IMR-90 (cell line): Measurements from ENCODE around the gene DCHS1. TPM values are rescaled to one million over a fixed set of nuclear protein-coding genes. Genes with fewer than 3 reads are reported as not detected.
A peak's percentile ranks its signal among the peaks of the same experiment; 100 is the strongest.

Experiments
- ATAC-seq: fragments of 200-7000 bp; cut with Tn5 transposase; 2 replicates; pipeline ENCODE4 v1.9.1; 2020; ENCODE audit warnings: low read depth, mild to moderate bottlenecking, moderate library complexity
- BruUV-seq: library from RNA; stranded (reverse); fragments of 400-500 nt; replicated peaks from 2 replicates; lab custom pipeline; 2021; lab: Mats Ljungman, UMichigan
- CTCF ChIA-PET: fragments of 300-600 bp; formaldehyde crosslinking; extraction: SDS; loops from one replicate; lab custom pipeline; 2021; ENCODE audit warnings: antibody characterized with exemption; lab: Yijun Ruan, JAX
- POLR2A ChIA-PET: fragments of 300-600 bp; sonication (Branson Sonifier 250); formaldehyde crosslinking; loops from one replicate; lab custom pipeline; 2022; ENCODE audit warnings: antibody characterized with exemption; ENCODE audit not compliant: unreplicated experiment; lab: Charles Lee
- DNase-seq: peaks from one replicate; pipeline ENCODE4 v3.0.0; 2013
- H2AFZ ChIP-seq: replicated peaks from 2 replicates; pipeline ENCODE3; 2013; ENCODE audit warnings: low read length, mild to moderate bottlenecking; ENCODE audit not compliant: poor library complexity
- H2AK5ac ChIP-seq: 2 replicates; pipeline ENCODE4 v1.6.1; 2013; ENCODE audit warnings: low read depth, low read length, inconsistent platforms
- H2AK9ac ChIP-seq: replicated peaks from 2 replicates; pipeline ENCODE3; 2013; ENCODE audit warnings: mild to moderate bottlenecking, low read depth, low read length, moderate library complexity; ENCODE audit not compliant: poor library complexity
- H2BK120ac ChIP-seq: 2 replicates; pipeline ENCODE4 v1.6.1; 2013; ENCODE audit warnings: low read depth, low read length, inconsistent platforms
- H2BK15ac ChIP-seq: 3 replicates; pipeline ENCODE4 v1.6.1; 2013; ENCODE audit warnings: low read depth, low read length, inconsistent platforms
- H2BK20ac ChIP-seq: 2 replicates; pipeline ENCODE4 v1.6.1; 2013; ENCODE audit warnings: low read depth, mild to moderate bottlenecking, inconsistent platforms, low read length, moderate library complexity
- H2BK5ac ChIP-seq: 2 replicates; pipeline ENCODE4 v1.6.1; 2013; ENCODE audit warnings: mild to moderate bottlenecking, low read depth, low read length, inconsistent platforms; ENCODE audit not compliant: poor library complexity, severe bottlenecking
- H3K14ac ChIP-seq: replicated peaks from 2 replicates; pipeline ENCODE4 v1.6.1; 2013; ENCODE audit warnings: low read depth, low read length, inconsistent platforms
- H3K18ac ChIP-seq: 2 replicates; pipeline ENCODE4 v1.6.1; 2013; ENCODE audit warnings: low read depth, low read length, control low read depth
- H3K23ac ChIP-seq: 2 replicates; pipeline ENCODE4 v1.6.1; 2013; ENCODE audit warnings: low read depth, low read length, inconsistent platforms
- H3K27ac ChIP-seq: 2 replicates; pipeline ENCODE4 v1.5.1; 2013; ENCODE audit warnings: mild to moderate bottlenecking, control low read depth, low read length; ENCODE audit not compliant: insufficient read depth
- H3K27me3 ChIP-seq: 2 replicates; pipeline ENCODE4 v1.6.1; 2013; ENCODE audit warnings: low read length; ENCODE audit not compliant: control insufficient read depth, insufficient read depth
- H3K36me3 ChIP-seq: 2 replicates; pipeline ENCODE4 v1.6.1; 2013; ENCODE audit warnings: low read length, mixed read lengths; ENCODE audit not compliant: control insufficient read depth, insufficient read depth
- H3K4ac ChIP-seq: 2 replicates; pipeline ENCODE4 v1.6.1; 2013; ENCODE audit warnings: low read depth, low read length, inconsistent platforms
- H3K4me1 ChIP-seq: 2 replicates; pipeline ENCODE4 v1.6.1; 2013; ENCODE audit warnings: low read length, mixed read lengths; ENCODE audit not compliant: control insufficient read depth, insufficient read depth
- H3K4me2 ChIP-seq: 2 replicates; pipeline ENCODE4 v1.6.1; 2013; ENCODE audit warnings: low read depth, mild to moderate bottlenecking, control low read depth, low read length, moderate library complexity
- H3K4me3 ChIP-seq: 2 replicates; pipeline ENCODE4 v1.5.1; 2013; ENCODE audit warnings: low read depth, mild to moderate bottlenecking, control low read depth, low read length, moderate library complexity; ENCODE audit not compliant: insufficient read depth
- H3K56ac ChIP-seq: 2 replicates; pipeline ENCODE4 v1.6.1; 2013; ENCODE audit warnings: low read length, inconsistent platforms; ENCODE audit not compliant: insufficient read depth; ENCODE audit errors: extremely low read depth
- H3K79me1 ChIP-seq, 2 experiments: 2 replicates each; pipeline ENCODE4 v1.6.1; 2013; ENCODE audit warnings: low read length in 2 of 2, inconsistent platforms in 1 of 2, low read depth in 1 of 2
- H3K9ac ChIP-seq: 2 replicates; pipeline ENCODE4 v1.6.1; 2013; ENCODE audit warnings: low read depth, low read length, control low read depth
- H3K9me1 ChIP-seq: 2 replicates; pipeline ENCODE4 v1.6.1; 2013; ENCODE audit warnings: low read length, inconsistent platforms; ENCODE audit not compliant: insufficient read depth
- H3K9me3 ChIP-seq: 2 replicates; pipeline ENCODE4 v1.6.1; 2013; ENCODE audit warnings: low read length; ENCODE audit not compliant: control insufficient read depth, insufficient read depth
- H4K20me1 ChIP-seq: 2 replicates; pipeline ENCODE4 v1.6.1; 2013; ENCODE audit warnings: low read length, inconsistent platforms; ENCODE audit not compliant: insufficient read depth
- H4K5ac ChIP-seq: 2 replicates; pipeline ENCODE4 v1.6.1; 2013; ENCODE audit warnings: mild to moderate bottlenecking, low read depth, low read length, control low read depth
- H4K8ac ChIP-seq, 2 experiments: 2 replicates each; pipeline ENCODE4 v1.6.1; 2013; ENCODE audit warnings: low read depth in 2 of 2, low read length in 2 of 2, control low read depth in 1 of 2, inconsistent platforms in 1 of 2
- H4K91ac ChIP-seq: 2 replicates; pipeline ENCODE4 v1.6.1; 2013; ENCODE audit warnings: low read depth, low read length, inconsistent platforms; ENCODE audit not compliant: insufficient read depth
- BHLHE40 ChIP-seq: fragments of 150-350 bp; IDR thresholded peaks from 2 replicates; pipeline ENCODE4 v1.6.1; 2016; ENCODE audit warnings: mild to moderate bottlenecking, low read depth, low read length
- CEBPB ChIP-seq: IDR thresholded peaks from 2 replicates; pipeline ENCODE4 v1.6.1; 2012; ENCODE audit warnings: low read depth, low read length, improper control_type of control experiment
- CHD1 ChIP-seq: IDR thresholded peaks from 2 replicates; pipeline ENCODE4 v1.6.1; 2012; ENCODE audit warnings: low read depth, low read length, improper control_type of control experiment
- CTCF ChIP-seq: conservative IDR thresholded peaks from 2 replicates; pipeline ENCODE4 v1.5.1; 2012; ENCODE audit warnings: mild to moderate bottlenecking, low read depth, low read length, improper control_type of control experiment
- FOS ChIP-seq: fragments of 150-350 bp; IDR thresholded peaks from 2 replicates; pipeline ENCODE4 v1.6.1; 2016; ENCODE audit warnings: low read depth, low read length
- MAFK ChIP-seq: IDR thresholded peaks from 2 replicates; pipeline ENCODE4 v1.6.1; 2012; ENCODE audit warnings: low read depth, low read length, improper control_type of control experiment
- MAZ ChIP-seq: IDR thresholded peaks from 2 replicates; pipeline ENCODE4 v1.6.1; 2012; ENCODE audit warnings: low read depth, mild to moderate bottlenecking, low read length, improper control_type of control experiment, moderate library complexity, borderline replicate concordance
- MXI1 ChIP-seq: IDR thresholded peaks from 2 replicates; pipeline ENCODE4 v1.6.1; 2012; ENCODE audit warnings: low read depth, mild to moderate bottlenecking, low read length, moderate library complexity, borderline replicate concordance
- NFE2L2 ChIP-seq: fragments of 150-350 bp; IDR thresholded peaks from 2 replicates; pipeline ENCODE4 v1.6.1; 2016; ENCODE audit warnings: low read depth, mild to moderate bottlenecking, low read length
- POLR2A ChIP-seq: IDR thresholded peaks from 2 replicates; pipeline ENCODE4 v1.6.1; 2012; ENCODE audit warnings: mild to moderate bottlenecking, low read depth, low read length
- RAD21 ChIP-seq: IDR thresholded peaks from 2 replicates; pipeline ENCODE4 v1.6.1; 2012; ENCODE audit warnings: low read length, improper control_type of control experiment
- RFX5 ChIP-seq: IDR thresholded peaks from 2 replicates; pipeline ENCODE4 v1.8.0; 2012; ENCODE audit warnings: low read depth, mild to moderate bottlenecking, low read length, moderate library complexity
- SMC3 ChIP-seq: fragments of 150-350 bp; IDR thresholded peaks from 2 replicates; pipeline ENCODE4 v1.6.1; 2016; ENCODE audit warnings: low read depth, mild to moderate bottlenecking, antibody characterized with exemption, low read length, moderate library complexity
- USF2 ChIP-seq: fragments of 150-350 bp; IDR thresholded peaks from 2 replicates; pipeline ENCODE4 v1.6.1; 2017; ENCODE audit warnings: mild to moderate bottlenecking, antibody characterized with exemption, low read length, low read depth
- WGBS, 2 experiments: methylation state at CpG; one replicate each; pipeline versions ENCODE4 v1.1.5 to v1.1.7; 2013; ENCODE audit warnings: missing lambda C conversion rate in 2 of 2; ENCODE audit not compliant: insufficient read length in 1 of 2; ENCODE audit errors: extremely low coverage in 2 of 2; 5-methylcytosine and 5-hydroxymethylcytosine counted together
- dilution Hi-C: fragments of 300-500 bp; cut with HindIII; formaldehyde crosslinking; loops from one replicate; pipeline ENCODE4 v1.14.3; 2018; ENCODE audit warnings: low sequenced_read_pairs; ENCODE audit not compliant: unreplicated experiment
- in situ Hi-C: fragments of 300-500 bp; cut with MboI; formaldehyde crosslinking; loops from 3 replicates; pipeline ENCODE4 v1.14.3; 2019; ENCODE audit warnings: low sequenced_read_pairs, inconsistent platforms, mixed read lengths
- intact Hi-C: fragments of 100-400 bp; cut with micrococcal nuclease; formaldehyde crosslinking; loops from 2 replicates; pipeline ENCODE4 v1.10.0; 2022
- polyA plus RNA-seq, 3 experiments: library from polyadenylated mRNA; depleted of rRNA; stranded (reverse); fragments of >200 nt; gene quantifications; 2 replicates each; pipeline ENCODE4 v1.2.3, GENCODE V29; 2012; ENCODE audit warnings: low replicate concordance in 1 of 3
- total RNA-seq: library from RNA; depleted of rRNA; stranded (reverse); fragments of >200 nt; gene quantifications from 2 replicates; pipeline ENCODE4 v1.2.3, GENCODE V29; 2012

The DCHS1 gene
- total and polyA plus RNA-seq, 2 of the 4 experiments (the other 2 are of a cell fraction) = 1.4 to 3.3 TPM

DNA sequence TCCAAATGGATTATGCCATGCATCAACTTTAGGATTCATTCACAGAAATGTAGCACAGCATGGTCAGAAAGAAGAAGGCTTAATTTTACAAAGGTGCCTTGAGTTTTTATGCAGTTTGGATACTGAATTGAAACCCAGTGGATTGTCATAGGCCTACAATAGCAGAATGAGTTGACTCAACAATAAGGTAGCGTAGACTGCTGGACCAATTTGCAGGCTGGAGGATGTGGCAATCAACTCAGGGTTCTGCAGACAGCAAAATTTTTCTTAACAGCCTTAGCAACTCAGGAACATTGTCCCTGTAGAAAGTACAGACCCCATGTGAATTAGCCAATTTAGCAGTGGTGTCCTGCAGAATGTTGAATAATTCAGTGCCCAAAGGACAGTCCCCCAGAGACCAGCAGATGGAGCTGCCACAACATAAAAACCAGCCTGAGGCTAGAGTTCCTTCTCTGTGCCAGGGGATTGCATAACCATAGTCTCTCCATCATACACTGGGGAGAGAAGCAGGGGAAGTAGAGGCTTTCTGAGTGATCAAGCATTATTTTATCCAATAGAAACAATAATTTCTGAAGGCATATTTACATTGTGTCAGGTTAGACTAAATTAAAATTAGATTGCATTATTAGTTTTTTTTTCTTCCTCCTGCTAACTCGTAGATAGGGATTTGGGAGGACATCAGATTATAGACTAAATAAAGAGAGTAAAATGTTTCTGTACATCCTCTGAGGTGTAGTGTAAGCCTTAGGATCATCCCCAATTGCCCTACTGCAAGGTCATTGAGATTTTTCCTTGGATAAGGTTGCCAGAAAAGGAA, 47.8 kb upstream of the DCHS1 start:
- Histone ChIP-seq H3K9ac (no peak overlapping the region), H3K27me3 (no peaks in the 10 kb centered on the region), H3K4ac (no peak overlapping the region), H2BK15ac (no peak overlapping the region), H2BK20ac (no peak overlapping the region), H4K20me1 (no peaks in the 10 kb centered on the region), H3K9me1 (no peaks in the 10 kb centered on the region), H2BK5ac (no peak overlapping the region), H3K56ac (no peak overlapping the region), H3K27ac (no peak overlapping the region), H2BK120ac (no peak overlapping the region), H3K18ac (no peak overlapping the region), H2AK5ac (no peak overlapping the region), H3K4me3 (no peak overlapping the region), H3K4me2 (no peak overlapping the region), H3K4me1 (no peaks in the 10 kb centered on the region), H4K8ac (no peak overlapping the region), H2AK9ac (no peak overlapping the region), H3K14ac (no peak overlapping the region), H3K9me3 (no peaks in the 10 kb centered on the region), H2AFZ (no peak overlapping the region), H4K5ac (no peak overlapping the region), H3K23ac (no peak overlapping the region), H3K79me1 (no peaks in the 10 kb centered on the region), H4K91ac (no peak overlapping the region; the same call in 1 of the 2 replicates), H3K36me3 (no peaks in the 10 kb centered on the region)
- BruUV-seq = no TSS peak
- ATAC-seq (peak; percentile 81), DNase-seq (peak; percentile 57)
- dilution Hi-C loops (no loop called here), intact Hi-C loops (no loop called here), in situ Hi-C loops (no loop called here)
- CTCF ChIA-PET = no interaction called here
- WGBS, 2 experiments = no CpG with 5 or more reads among the region's 2 CpGs
- POLR2A ChIA-PET = no interaction called here
- TF ChIP-seq CEBPB (peak; percentile 95), MAFK (no peak), FOS (no peak), USF2 (no peak), RFX5 (no peak), CTCF (peak; percentile 63), CHD1 (no peak), BHLHE40 (no peak), POLR2A (no peak), SMC3 (no peak), RAD21 (peak; percentile 32; the same call in 1 of the 2 replicates), NFE2L2 (no peak), MAZ (no peak), MXI1 (no peak)
